Activated CD4-positive, CD25-positive, alpha-beta regulatory T cell treated with anti-CD3 and anti-CD28 coated beads, Interleukin-2, amount 50 U/mL, for 16 hours (primary cell): ENCODE data around the gene BBS10.
"Not testable (repeated sequence)": the region's sequence is repeated elsewhere in the genome, so short reads cannot be mapped to it uniquely, and the experiment has no call there.

Experiments
- DNase-seq: peaks from one replicate; pipeline ENCODE4 v3.0.0-alpha.2; 2020; ENCODE audit warnings: low read depth, low spot score

Gene BBS10

DNA sequence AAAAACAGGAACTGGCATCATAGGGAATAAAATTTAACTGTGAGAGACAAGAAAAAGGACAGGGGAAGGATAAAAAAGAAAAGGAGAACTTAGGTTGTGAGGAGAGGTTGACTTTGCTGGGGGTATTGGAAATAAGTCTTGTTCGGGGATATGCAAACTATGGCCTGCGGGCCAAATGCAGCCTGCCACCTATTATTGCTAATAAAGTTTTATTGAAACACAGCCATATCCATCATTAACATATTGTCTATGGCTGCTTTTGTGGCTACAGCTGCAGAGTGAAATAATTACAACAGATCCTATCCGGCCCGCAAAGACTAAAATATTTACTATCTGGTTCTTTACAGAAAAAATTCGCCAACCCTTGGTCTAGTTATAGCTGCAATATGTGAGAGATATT, 18.6 kb downstream of the BBS10 start:
- DNase-seq: no peak

- no peak for DNase-seq
These were observed 19.1 kb downstream of the BBS10 start for GRCh38 chr12:76329159-76329558.

DNA sequence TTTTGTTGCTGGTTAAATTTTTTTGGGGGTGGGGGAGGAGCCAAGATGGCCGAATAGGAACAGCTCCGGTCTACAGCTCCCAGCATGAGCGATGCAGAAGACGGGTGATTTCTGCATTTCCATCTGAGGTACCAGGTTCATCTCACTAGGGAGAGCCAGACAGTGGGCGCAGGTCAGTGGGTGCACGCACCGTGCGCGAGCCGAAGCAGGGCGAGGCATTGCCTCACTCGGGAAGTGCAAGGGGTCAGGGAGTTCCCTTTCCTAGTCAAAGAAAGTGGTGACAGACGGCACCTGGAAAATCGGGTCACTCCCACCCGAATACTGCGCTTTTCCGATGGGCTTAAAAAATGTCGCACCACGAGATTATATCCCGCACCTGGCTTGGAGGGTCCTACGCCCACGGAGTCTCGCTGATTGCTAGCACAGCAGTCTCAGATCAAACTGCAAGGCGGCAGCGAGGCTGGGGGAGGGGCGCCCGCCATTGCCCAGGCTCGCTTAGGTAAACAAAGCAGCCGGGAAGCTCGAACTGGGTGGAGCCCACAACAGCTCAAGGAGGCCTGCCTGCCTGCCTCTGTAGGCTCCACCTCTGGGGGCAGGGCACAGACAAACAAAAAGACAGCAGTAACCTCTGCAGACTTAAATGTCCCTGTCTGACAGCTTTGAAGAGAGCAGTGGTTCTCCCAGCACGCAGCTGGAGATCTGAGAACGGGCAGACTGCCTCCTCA, 28.5 kb downstream of the BBS10 start:
- DNase-seq: not testable (repeated sequence)

- DNase-seq: no peak
These were observed 29.2 kb downstream of the BBS10 start for GRCh38 chr12:76318773-76319594.

DNA sequence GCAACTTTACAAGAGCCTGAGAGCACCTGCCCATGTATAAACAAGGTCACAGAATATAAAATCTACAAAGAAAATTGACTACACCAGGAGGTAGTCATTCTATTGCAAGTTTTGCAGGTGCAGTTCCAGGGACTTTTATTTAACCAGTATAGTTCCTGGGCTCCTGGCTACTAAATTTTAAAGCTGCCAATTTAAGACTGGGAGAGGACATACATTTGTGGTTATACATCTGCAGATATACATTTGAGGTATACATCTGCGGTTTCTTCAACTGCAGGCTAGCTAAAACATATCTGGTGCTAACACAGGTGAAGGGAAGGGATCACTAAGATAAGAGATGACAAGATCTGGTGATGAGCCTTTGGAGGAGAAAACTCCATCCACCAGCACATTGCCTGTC, 30.2 kb downstream of the BBS10 start:
- no peak for DNase-seq

- DNase-seq: no peak
These were observed 31.7 kb downstream of the BBS10 start for GRCh38 chr12:76316468-76316867.

- no peak for DNase-seq
These were observed 34.9 kb downstream of the BBS10 start for GRCh38 chr12:76313299-76313698.

DNA sequence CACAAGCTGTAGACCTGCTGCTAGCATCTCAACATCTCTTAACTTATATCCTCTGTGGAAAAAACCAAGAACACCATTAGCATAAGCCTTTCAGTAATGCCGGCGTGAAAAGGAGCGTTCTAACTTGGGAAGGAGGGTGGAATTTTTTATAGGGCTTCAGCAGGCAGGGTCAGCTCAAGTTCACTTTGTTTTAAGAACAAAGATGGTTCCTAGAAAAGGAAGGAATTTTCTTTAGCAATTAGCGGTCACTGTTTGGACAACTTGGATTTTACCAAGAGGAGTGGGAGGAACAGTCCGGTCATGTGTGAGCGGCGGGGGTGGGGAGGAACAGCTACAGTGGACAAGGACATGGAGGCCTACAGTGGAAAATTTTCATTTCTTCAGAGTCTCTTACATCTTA, 35.9 kb downstream of the BBS10 start:
- no peak for DNase-seq

- DNase-seq: no peak
These were observed 36.4 kb downstream of the BBS10 start for GRCh38 chr12:76311796-76312195.

DNA sequence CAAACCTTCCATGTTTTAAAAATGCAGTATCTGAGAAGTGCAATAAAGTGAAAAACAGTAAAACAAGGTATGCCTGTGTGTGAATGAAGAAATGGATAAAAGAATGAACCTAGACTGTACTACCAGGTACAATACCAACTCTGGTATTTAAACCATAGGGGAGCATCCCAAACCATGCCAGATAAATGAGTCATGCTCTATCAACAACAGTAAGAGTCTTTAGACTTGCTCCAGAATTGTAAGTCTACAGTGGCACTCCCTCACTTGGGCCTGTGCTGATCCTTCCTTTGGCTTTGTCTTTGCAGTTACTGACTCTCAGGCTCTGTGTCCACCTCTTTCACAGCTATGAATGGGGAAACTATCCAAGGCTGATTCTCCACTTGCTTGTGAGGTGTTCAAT, 38.1 kb downstream of the BBS10 start:
- DNase-seq: no peak

DNA sequence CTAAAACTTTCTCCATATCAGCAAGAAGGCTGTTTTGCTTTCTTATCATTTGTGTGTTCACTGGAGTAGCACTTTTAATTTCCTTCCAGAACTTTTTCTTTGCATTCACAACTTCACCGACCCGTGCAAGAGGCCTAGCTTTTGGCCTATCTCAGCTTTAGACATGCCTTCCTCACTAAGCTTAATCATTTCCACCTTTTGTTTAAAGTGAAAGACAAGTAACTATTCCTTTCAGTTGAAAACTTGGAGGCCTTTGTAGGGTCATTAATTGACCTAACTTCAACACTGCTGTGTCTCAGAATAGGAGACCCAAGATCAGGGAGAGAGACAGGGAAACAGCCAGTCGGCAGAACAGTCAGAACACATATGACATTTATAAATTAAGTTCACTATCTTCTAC, 39.3 kb downstream of the BBS10 start:
- DNase-seq: no peak

DNA sequence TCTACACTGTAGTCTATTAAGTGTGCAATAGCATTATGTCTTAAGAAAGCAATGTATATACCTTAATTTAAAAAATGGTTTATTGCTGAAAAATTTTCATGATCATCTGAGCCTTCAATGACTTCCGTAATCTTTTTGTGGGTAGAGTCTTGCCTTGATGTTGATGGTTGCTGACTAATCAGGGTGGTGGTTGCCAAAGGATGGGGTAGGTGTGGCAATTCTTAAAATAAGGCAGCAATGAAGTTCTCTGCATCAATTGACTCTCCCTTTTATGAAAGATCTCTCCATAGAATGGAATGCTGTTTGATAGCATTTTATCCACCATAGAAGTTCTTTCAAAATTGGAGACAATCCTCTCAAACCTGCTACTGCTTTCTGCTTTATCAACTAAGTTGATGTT, 41.1 kb downstream of the BBS10 start:
- DNase-seq: no peak

DNA sequence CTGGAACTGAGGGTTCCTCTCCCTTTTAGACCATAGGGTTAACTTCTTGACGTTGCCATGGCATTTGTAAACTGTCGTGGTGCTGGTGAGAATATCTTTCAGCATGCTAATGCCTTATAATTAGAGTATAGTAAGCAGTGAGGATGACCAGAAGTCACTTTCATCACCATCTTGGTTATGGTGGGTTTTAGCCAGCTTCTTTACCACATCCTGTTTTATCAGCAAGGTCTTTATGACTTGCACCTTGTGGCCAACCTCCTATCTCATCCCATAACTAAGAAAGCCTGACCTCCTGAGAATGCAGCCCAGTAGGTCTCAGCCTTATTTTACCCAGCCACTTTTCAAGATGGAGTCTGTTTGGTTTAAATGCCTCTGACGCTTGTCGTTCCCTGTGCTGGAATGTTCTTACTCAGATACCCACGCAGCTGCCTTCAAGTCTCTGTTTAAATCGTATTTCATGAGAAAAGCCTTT, 44.2 kb downstream of the BBS10 start:
- DNase-seq: no peak

GRCh38 chr12:76303365-76303764, 44.9 kb downstream of the BBS10 start:
- no peak for DNase-seq

- no peak for DNase-seq
These were observed 47.9 kb downstream of the BBS10 start for GRCh38 chr12:76300297-76300665.

GRCh38 chr12:76299536-76300296, 48.5 kb downstream of the BBS10 start:
- DNase-seq: no peak
